Measurements from ENCODE around the gene GPR62. TPM values are rescaled to one million over a fixed set of nuclear protein-coding genes. Genes with fewer than 3 reads are reported as not detected.

The GPR62 gene
- total and polyA plus RNA-seq, 9 of the 15 experiments (the other 6 are each of a cell fraction or from before 2014, with no cell fraction given) = not detected

DNA sequence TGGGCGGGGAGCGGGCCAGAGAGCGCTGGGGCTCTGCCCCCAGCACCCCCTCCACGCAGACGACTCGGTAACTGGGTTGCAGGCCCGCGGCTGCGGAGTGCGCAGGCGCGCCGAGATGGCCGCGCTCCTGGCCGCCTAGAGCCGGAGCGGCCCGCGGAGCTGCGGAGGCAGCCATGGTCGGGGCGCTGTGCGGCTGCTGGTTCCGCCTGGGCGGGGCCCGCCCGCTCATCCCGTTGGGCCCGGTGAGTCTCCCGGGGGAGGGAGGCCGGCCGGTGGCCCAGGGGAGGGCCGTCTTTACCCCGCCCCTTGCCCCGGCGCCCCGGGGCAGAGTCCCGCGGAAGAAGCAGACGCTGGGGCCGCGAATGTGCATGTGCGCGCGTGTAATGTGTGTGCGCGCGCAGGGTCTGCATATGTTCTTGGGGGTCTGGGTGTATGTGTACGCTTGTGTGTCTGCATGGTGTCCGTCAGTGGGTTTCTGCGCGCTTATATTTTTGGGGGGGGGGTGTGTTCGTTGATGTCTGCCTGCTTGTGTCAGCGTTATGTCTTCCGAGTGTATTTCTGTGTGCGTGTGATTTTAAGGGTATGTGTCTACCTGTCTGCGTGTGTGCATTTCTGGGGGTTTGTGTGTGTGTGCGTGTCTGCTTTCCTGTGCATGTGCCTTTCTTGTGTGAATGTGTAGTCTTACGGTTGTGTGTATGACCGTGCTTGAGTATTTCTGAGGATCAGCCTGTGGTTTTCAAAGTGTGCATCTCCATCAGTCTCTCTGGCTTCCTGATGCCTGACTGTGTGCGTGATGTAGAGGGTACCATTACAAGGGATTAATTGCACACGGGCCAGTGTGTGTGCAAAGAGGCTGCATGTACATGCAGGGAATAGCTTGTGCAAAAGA, 20.0 kb downstream of the GPR62 start, which contains the start of gene ABHD14A (continued):
- TF ChIP-seq, protein P1, sequence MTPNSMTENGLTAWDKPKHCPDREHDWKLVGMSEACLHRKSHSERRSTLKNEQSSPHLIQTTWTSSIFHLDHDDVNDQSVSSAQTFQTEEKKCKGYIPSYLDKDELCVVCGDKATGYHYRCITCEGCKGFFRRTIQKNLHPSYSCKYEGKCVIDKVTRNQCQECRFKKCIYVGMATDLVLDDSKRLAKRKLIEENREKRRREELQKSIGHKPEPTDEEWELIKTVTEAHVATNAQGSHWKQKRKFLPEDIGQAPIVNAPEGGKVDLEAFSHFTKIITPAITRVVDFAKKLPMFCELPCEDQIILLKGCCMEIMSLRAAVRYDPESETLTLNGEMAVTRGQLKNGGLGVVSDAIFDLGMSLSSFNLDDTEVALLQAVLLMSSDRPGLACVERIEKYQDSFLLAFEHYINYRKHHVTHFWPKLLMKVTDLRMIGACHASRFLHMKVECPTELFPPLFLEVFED (CRISPR knock-in tag; conservative IDR thresholded peaks at IDR 0.05) = 0 out of 2 replicates have a peak, but pooled peaks have one; percentile 65
- TF ChIP-seq, protein P2, sequence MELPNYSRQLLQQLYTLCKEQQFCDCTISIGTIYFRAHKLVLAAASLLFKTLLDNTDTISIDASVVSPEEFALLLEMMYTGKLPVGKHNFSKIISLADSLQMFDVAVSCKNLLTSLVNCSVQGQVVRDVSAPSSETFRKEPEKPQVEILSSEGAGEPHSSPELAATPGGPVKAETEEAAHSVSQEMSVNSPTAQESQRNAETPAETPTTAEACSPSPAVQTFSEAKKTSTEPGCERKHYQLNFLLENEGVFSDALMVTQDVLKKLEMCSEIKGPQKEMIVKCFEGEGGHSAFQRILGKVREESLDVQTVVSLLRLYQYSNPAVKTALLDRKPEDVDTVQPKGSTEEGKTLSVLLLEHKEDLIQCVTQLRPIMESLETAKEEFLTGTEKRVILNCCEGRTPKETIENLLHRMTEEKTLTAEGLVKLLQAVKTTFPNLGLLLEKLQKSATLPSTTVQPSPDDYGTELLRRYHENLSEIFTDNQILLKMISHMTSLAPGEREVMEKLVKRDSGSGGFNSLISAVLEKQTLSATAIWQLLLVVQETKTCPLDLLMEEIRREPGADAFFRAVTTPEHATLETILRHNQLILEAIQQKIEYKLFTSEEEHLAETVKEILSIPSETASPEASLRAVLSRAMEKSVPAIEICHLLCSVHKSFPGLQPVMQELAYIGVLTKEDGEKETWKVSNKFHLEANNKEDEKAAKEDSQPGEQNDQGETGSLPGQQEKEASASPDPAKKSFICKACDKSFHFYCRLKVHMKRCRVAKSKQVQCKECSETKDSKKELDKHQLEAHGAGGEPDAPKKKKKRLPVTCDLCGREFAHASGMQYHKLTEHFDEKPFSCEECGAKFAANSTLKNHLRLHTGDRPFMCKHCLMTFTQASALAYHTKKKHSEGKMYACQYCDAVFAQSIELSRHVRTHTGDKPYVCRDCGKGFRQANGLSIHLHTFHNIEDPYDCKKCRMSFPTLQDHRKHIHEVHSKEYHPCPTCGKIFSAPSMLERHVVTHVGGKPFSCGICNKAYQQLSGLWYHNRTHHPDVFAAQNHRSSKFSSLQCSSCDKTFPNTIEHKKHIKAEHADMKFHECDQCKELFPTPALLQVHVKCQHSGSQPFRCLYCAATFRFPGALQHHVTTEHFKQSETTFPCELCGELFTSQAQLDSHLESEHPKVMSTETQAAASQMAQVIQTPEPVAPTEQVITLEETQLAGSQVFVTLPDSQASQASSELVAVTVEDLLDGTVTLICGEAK (IDR thresholded peaks at IDR 0.05) = peak; percentile 57
- TF ChIP-seq, protein P2 (CRISPR knock-in tag; IDR thresholded peaks at IDR 0.05) = no peak
- TF ChIP-seq, protein P3, sequence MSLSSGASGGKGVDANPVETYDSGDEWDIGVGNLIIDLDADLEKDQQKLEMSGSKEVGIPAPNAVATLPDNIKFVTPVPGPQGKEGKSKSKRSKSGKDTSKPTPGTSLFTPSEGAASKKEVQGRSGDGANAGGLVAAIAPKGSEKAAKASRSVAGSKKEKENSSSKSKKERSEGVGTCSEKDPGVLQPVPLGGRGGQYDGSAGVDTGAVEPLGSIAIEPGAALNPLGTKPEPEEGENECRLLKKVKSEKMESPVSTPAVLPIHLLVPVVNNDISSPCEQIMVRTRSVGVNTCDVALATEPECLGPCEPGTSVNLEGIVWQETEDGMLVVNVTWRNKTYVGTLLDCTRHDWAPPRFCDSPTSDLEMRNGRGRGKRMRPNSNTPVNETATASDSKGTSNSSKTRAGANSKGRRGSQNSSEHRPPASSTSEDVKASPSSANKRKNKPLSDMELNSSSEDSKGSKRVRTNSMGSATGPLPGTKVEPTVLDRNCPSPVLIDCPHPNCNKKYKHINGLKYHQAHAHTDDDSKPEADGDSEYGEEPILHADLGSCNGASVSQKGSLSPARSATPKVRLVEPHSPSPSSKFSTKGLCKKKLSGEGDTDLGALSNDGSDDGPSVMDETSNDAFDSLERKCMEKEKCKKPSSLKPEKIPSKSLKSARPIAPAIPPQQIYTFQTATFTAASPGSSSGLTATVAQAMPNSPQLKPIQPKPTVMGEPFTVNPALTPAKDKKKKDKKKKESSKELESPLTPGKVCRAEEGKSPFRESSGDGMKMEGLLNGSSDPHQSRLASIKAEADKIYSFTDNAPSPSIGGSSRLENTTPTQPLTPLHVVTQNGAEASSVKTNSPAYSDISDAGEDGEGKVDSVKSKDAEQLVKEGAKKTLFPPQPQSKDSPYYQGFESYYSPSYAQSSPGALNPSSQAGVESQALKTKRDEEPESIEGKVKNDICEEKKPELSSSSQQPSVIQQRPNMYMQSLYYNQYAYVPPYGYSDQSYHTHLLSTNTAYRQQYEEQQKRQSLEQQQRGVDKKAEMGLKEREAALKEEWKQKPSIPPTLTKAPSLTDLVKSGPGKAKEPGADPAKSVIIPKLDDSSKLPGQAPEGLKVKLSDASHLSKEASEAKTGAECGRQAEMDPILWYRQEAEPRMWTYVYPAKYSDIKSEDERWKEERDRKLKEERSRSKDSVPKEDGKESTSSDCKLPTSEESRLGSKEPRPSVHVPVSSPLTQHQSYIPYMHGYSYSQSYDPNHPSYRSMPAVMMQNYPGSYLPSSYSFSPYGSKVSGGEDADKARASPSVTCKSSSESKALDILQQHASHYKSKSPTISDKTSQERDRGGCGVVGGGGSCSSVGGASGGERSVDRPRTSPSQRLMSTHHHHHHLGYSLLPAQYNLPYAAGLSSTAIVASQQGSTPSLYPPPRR (CRISPR knock-in tag; IDR thresholded peaks at IDR 0.05; ENCODE audit: borderline replicate concordance) = no peak
- peak; percentile 45; the same call in 1 of the 2 replicates for TF ChIP-seq ZFX (CRISPR knock-in tag; IDR thresholded peaks at IDR 0.05)
- TF ChIP-seq HDAC3 (IDR thresholded peaks at IDR 0.05; ENCODE audit: borderline replicate concordance, partially characterized antibody) = no peak

Data from K562 (cell line).